Peyer's patch (tissue), 4 donors: ENCODE measurements around the gene CD300LG.

Source experiments
- POLR2A ChIP-seq, 2 donors: fragments of 450-650 bp; IDR thresholded peaks; one replicate each; pipeline ENCODE4 v1.5.1; 2017; ENCODE audit warnings: antibody characterized with exemption in 2 of 2, mild to moderate bottlenecking in 2 of 2, moderate library complexity in 2 of 2
- TF ChIP-seq, protein P1 (sequence below), 6 experiments: fragments of 450-650 bp in 4 of 6; fragments of 200-600 bp in 2 of 6; sonication (generic) in 1 of 6; IDR thresholded peaks; one replicate each; pipeline ENCODE4 v1.5.1; 2017 to 2019; ENCODE audit warnings: antibody characterized with exemption in 6 of 6, mild to moderate bottlenecking in 3 of 6, moderate library complexity in 1 of 6

DNA sequence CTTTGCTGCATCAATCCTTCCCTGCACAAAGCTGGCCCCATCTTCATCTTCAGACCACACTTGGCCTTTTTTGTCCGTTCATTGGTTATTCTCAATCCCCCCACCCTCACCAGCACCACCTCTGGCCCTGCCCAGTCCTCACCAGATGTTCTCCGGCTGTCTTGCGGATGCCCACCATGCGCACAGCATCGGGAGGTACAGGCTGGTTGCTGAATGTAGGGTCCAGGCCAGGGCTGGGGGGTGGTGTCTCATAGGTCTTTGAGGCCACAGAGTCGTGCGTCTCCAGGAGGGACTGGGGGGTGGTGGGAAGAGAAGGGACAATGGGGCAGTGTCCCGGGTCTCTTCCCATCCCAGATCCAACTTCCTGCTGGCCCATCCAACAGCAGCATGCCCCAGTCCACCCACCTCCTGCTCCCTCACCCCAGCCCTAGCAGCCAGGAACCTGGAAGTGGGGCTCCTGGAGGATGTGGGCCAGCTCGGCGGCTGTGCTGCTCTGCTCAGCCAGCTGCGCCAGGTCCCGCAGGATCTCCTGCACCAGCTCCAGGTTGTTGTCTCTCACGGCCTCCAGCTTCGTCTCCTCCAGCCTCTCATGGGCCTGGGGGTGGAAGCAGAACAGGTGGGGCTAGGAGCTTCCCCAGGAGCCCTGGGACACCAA lies 35.9 kb downstream of the CD300LG start:
- TF ChIP-seq, protein P1, sequence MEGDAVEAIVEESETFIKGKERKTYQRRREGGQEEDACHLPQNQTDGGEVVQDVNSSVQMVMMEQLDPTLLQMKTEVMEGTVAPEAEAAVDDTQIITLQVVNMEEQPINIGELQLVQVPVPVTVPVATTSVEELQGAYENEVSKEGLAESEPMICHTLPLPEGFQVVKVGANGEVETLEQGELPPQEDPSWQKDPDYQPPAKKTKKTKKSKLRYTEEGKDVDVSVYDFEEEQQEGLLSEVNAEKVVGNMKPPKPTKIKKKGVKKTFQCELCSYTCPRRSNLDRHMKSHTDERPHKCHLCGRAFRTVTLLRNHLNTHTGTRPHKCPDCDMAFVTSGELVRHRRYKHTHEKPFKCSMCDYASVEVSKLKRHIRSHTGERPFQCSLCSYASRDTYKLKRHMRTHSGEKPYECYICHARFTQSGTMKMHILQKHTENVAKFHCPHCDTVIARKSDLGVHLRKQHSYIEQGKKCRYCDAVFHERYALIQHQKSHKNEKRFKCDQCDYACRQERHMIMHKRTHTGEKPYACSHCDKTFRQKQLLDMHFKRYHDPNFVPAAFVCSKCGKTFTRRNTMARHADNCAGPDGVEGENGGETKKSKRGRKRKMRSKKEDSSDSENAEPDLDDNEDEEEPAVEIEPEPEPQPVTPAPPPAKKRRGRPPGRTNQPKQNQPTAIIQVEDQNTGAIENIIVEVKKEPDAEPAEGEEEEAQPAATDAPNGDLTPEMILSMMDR (IDR thresholded peaks at IDR 0.05), result no peak
- no peak for TF ChIP-seq POLR2A (IDR thresholded peaks at IDR 0.05)
